H1 (cell line): ENCODE data around the gene CCDC157. TPM values are rescaled to one million over a fixed set of nuclear protein-coding genes. Genes with fewer than 3 reads are reported as not detected.

Experiments
- ATF2 ChIP-seq: IDR thresholded peaks from 2 replicates; pipeline ENCODE4 v1.6.1; 2012; ENCODE audit warnings: low read length, inconsistent platforms
- RFX5 ChIP-seq: IDR thresholded peaks from 2 replicates; pipeline ENCODE4 v1.6.1; 2011; ENCODE audit warnings: low read depth, low read length, improper control_type of control experiment, borderline replicate concordance
- polyA plus RNA-seq, 7 experiments: library from polyadenylated mRNA; depleted of rRNA in 3 of 7; stranded (reverse) in 5 of 7; unstranded in 2 of 7; fragments of >200 nt in 5 of 7; fragments of 200-250 nt in 2 of 7; gene quantifications; 1 replicate in 5 of 7; 2 replicates in 1 of 7; 4 replicates in 1 of 7; pipeline versions ENCODE4 v1.2.1 to v1.2.3, GENCODE V29; 2011 to 2013; ENCODE audit warnings: missing spikeins in 2 of 7, mixed read lengths in 2 of 7
- total RNA-seq: library from RNA; stranded (reverse); fragmentation: NEBNext Ultra II Directional; extraction: Animal tissue kit (Norgen Biotek cat#: 25700); gene quantifications from 2 replicates; pipeline ENCODE4 v1.2.1, GENCODE V29; 2021
- TF ChIP-seq, protein P1 (sequence below): IDR thresholded peaks from 2 replicates; pipeline ENCODE4 v1.6.1; 2011; ENCODE audit warnings: low read length, improper control_type of control experiment

CCDC157 gene
- total and polyA plus RNA-seq, 2 of the 8 experiments (the other 6 are each of a cell fraction or from before 2014, with no cell fraction given), result 4.1 to 8.4 TPM

GRCh38 chr22:30371981-30372380 is 15.2 kb downstream of the CCDC157 start (continued):
- no peak for TF ChIP-seq ATF2
- TF ChIP-seq, protein P1, sequence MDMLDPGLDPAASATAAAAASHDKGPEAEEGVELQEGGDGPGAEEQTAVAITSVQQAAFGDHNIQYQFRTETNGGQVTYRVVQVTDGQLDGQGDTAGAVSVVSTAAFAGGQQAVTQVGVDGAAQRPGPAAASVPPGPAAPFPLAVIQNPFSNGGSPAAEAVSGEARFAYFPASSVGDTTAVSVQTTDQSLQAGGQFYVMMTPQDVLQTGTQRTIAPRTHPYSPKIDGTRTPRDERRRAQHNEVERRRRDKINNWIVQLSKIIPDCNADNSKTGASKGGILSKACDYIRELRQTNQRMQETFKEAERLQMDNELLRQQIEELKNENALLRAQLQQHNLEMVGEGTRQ, result no peak
- no peak for TF ChIP-seq RFX5
- TF ChIP-seq, all 59 proteins: peak for 0
